CD4-positive, alpha-beta T cell treated with Interferon gamma for 1 hour (primary cell): Measurements from ENCODE around the gene CARD8.
"Not testable (repeated sequence)": the region's sequence is repeated elsewhere in the genome, so short reads cannot be mapped to it uniquely, and the experiment has no call there.

Experiments used
- DNase-seq: peaks from one replicate; pipeline ENCODE4 v3.0.0-alpha.2; 2020

The CARD8 gene, protein sequence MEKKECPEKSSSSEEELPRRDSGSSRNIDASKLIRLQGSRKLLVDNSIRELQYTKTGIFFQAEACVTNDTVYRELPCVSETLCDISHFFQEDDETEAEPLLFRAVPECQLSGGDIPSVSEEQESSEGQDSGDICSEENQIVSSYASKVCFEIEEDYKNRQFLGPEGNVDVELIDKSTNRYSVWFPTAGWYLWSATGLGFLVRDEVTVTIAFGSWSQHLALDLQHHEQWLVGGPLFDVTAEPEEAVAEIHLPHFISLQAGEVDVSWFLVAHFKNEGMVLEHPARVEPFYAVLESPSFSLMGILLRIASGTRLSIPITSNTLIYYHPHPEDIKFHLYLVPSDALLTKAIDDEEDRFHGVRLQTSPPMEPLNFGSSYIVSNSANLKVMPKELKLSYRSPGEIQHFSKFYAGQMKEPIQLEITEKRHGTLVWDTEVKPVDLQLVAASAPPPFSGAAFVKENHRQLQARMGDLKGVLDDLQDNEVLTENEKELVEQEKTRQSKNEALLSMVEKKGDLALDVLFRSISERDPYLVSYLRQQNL

DNA sequence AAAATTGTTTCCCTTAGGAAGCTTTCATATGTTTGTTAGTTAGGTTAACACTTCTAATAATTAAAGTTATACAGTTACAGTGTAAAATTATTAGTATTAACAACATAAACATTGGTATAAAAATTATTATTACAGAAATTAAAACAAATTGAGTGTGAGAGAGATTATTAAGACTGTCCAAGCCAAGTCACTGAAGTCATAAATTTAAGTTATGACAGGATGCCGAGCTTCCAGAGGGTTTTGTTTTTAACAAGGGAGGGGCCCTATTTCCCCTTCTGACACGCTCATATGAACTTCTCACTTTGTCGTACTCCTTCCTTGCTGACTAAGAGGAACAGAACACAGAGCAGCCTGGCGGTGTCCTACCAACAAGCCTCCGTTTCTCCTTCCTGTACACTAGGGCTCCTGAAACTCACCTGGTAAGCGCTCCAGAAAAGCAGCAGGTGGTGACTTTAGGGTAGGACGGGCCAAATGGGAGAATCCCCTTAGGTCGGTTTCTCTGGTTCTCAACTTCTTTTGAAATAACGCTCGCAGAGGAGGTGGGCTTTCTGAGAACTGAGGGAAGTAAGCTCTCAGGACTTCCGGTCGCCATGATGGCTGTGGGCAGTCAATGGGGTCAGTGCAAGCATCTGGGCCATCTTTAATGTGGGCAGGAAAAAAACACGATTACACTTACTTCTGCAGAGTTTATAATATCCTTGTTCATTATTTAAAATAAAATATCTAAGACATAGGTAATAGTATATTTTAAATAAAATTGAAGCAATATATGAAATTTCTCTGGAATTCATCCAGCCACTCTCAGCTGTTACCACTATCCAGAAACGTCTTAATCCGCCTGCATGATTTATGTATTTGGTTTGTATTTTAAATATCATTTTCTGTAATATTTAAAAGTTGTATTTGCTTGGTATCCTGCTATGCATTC lies at the start of gene CARD8:
CARD8 (minus strand) TSS at position 537 of the 928 bp plus-strand sequence. CDS start 14,892 bp downstream, outside the sequence.
- peak; percentile 86 for DNase-seq

DNA sequence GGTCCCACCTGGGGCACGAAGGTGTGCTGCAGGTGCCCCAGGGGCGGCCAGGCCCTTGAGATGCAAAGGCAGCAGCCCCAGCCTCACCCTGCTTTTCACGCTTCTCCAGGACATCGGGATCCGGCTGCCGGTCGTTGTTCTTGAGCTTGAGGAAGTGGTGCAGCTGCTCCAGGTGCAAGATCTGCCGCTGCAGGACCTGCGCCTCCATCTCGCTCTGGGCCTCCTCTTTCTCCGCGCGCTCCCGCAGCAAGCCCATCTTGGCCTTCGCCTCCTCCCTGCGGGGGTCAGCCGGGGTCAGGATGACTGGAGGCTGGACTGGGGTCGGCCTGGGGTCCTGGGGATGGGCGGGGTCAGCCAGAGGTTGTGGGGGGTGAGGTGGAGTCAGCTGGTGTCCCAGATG lies 48.2 kb upstream of the CARD8 start:
- DNase-seq = no peak

DNA sequence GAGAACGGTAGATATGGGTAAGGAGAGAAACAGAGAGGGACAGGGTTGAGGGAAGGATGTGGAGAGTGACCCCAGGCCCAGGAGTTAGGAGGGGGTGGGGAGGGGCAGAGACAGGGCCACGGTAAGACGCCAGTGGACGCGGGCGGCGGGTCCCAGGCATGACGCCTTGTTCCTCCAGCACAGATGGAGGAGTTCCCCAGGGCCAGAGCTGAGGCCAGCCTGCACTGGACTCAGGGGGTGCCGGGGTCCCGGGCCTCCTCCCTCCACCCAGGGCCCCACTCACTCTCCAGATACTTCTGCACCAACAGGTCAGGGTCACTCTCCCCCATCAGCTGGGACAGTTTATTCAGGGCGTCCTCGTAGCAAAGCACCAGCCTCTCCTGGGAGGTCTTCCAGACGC lies 47.7 kb upstream of the CARD8 start:
- no peak for DNase-seq

DNA sequence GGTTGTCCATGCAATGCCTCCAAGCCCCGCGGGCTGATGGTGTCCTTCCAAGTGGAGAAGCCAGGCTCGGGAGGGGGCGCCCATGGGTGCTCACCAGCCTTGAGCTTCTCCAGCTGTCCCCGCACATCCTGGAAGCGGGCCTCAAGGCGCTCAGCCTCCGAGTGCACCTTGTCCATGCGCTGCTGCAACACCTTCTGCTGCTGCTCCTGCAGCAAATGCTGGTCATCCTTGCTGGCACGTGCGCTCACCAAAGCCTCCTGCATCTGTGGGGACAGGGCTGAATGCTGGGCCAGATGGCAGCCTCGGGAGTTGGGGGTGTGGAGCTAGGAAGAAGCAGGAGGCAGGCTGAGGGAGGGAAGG lies 46.9 kb upstream of the CARD8 start:
- no peak for DNase-seq

DNA sequence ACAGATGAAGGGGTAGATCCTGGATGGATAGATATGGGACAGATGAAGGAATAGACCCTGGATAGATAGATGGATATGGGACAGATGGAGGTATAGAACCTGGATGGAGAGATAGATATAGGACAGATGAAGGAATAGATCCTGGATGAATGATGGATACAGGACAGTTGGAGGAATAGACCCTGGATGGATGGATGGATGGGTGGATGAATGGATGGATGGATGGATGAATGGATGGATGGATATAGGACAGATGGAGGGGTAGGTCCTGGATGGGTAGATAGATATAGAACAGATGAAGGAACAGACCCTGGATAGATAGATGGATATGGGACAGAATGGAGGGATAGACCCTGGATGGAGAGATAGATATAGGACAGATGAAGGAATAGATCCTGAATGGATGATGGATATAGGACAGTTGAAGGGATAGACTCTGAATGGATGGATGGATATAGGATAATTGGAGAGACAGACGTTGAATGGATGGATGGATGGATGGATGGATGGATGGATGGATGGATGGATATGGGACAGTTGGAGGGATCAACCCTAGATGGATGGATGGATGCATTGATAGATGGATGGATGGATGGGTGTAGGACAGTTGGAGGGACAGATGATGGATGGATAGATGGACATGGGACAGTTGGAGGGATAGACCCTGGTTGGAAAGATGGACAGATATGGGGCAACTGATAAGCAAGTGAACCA lies 46.3 kb upstream of the CARD8 start:
- no peak for DNase-seq

DNA sequence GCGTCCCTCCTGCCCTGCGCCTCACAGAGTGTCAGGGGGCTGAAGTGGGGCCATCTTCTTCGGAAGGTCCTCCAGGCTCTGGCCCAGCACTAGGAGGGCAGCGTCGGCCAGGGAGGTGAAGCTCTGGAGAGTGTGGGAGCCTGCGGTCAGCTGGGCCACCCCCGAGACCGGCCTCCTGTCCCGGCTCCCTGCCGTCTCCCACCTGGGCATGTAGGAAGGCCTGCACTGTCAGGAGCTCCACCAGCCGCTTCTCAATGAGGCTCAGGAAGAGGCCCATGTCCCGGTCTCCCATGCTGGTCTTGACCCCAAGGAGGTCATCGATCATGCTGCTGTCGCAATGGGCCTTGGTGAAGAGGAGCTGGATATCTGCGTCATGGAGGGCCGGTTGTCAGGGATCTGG lies 42.3 kb upstream of the CARD8 start:
- no peak for DNase-seq

DNA sequence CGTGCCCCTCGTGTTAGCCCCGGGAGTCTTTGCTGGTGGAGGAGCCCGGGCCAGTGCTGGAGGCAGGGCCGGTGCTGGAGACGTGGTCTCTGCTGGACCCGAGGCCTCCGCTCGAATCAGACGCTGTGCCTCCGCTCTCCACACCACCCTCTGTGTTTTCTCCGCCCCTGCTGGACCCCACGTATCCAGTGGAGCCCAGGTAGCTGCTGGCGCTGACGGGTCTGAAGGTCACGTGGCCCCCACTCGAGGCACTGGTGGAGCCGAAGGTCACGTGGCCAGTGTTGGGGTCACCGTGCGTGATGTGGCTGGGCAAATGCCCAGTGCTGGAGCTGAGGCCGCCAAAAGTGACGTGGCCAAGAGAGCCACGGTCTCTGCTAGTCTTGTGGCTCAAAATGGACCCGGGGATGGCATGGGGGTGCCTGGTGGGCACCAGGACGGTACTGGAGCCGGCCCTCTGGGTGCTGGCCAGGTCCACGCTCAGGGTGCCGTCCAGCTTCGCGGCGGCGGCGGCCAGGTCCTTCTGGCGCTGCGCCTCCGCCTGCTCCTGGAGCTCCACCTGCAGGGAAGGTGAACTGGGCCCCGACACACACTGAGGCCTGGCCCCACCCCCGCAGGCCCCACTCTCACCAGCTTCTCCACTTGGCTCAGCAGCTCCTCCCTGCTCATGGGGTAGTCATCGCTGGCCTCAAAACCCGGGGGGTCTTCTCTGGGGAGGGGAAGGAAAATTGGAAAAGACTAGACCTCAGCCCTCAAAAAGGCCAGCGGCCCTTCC lies 41.4 kb upstream of the CARD8 start:
- DNase-seq = no peak

DNA sequence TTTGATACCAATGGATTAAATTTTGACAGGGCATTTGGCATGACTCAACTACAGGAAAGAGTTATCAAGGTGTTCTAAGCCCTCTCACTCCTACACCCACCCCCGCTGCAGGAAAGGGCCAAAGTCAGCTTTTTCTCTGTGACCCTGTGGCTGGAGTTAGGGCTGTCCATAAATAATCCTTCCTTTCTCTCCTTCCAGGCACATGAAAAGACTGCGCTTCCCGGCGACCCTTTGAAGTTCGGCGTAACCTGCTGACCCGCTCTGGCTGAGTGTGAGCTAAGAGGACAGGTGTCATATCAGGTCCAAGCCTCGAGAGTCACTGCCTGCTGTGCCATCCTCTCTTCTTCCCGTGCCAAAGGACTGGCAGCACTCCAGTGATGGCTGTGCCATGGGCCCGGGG lies 39.7 kb upstream of the CARD8 start:
- DNase-seq = no peak

DNA sequence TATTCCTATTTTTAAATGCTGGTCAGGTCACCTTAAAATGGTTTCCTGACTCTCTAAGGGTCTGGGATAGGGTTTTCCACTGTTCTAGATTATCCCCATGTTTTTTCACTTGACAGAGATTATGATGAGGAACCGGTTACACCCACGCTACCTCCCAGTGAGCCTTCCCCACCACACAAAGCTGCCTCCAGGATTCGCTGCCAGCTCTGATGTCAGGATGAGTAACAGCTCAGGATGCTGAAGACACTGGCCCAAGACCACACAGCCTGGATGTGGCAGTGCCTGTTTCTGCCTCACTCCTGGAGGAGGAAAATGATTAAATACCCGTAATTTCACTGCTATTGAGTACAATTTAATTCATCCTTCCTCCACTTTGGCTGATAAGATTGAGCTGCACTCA lies 37.1 kb upstream of the CARD8 start:
- DNase-seq = no peak

DNA sequence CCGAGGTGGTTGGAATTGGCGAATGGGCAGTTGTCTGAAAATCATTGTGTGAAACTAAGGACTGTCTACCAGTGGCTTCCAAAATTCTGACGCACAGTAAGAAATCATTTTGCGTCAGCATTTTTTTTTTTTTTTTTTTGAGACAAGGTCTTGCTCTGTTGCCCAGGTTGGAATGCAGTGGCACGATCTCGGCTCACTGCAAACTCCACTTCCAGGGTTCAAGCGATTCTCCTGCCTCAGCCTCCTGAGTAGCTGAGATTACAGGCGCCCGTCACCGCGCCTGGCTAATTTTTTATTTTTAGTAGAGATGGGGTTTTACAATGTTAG lies 35.7 kb upstream of the CARD8 start:
- not testable (repeated sequence) for DNase-seq

DNA sequence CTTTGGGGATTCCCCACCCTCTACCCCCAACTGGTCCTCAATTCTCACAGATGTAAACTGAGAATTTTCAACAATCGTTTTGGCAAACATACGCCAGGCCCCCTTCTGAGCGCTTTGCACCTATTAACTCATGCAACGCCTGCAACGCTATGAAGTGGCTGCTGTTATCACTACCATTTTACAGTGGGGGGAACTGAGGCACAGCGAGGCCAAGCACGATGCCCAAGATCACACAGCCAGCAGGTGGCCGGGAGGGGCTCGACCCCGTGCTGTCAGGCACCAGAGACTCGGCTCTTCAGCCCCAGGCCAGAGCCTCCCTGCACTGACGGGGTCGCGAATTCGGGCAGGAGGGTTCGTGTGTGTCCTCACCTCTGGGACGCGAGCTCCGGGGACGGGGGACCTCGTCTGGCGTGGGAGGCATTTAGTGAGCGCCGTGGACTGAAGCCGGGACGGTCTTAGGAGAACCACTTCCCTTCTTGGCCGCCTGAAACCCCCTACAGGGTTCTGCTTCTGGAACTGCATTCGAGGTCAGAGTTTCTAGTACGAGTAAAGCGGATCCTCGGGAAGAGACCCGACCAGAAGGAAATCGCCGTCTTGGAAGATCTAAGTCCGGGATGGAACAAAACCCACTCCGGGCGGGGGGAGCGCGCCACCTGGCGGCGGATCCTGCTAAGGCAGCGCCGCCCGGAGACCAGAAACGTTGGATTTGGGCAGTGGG lies 35.2 kb upstream of the CARD8 start:
- DNase-seq = peak; percentile 38

DNA sequence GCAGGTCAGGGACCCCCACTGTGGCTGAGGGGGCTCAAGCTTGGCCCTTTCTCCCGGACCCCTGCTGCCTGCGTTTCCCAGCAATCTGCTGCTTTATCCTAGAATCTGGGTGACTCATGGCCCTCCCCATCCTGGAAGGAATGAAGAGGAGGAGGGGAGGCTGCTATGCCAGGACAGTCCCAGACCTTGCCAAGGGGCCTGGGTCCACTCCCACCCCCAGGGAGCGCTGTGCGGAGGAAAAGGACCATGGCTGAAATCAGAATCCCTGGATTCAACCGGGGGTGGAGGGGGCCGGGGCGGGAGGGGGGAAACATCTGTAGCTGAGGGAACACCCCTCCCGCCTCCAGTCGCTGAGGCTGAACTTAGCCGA lies 34.7 kb upstream of the CARD8 start:
- DNase-seq = no peak

DNA sequence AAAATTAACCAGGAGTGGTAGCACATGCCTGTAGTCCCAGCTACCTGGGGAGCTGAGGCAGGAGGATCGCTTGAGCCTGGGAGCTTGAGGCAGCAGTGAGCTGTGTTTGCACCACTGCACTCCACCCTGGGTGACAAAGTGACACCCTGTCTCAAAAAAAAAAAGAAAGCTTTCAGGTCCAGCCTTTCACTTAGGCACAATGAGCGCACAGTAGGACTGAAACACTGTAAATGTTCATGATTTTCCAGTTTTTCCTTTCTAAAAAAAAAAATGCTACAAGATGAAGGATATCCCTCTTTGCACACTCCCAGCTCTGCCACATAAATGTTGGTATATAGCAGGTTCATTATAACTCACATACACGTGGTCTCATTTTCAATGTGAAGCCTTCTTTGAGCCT lies 32.0 kb upstream of the CARD8 start:
- DNase-seq = no peak

DNA sequence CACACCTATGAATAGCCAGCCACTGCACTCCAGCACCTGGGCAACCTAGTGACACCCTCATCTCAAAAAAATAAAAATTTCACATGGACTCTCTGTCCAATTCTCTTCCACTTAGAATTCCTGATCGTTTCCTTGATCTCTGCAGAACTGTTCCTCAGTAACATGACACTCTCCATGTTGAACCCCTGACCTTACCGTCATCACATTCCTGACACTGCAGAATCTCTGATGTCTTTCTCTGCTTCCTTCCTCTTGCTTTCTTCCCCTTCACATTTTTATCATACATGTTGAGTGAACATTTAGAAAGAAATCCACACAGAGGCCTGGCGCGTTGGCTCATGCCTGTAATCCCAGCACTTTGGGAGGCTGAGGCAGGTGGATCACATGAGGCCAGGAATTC lies 29.2 kb upstream of the CARD8 start:
- no peak for DNase-seq

DNA sequence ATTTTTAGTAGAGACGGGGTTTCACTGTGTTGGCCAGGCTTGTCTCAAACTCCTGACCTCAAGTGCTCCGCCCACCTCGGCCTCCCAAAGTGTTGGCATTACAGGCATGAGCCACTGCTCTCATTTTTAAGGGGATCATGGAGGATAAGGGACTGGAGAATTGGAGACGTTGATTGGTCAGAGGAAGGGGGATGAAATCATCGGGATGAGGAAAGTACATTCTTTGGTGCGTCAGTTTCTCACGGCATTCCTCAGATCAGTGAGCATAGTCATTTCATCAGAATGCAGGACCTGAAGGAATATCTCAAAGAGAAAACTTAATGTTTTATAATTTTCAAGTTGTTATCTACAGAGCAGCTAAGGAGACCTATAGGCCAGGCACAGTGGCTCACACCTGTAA lies 28.2 kb upstream of the CARD8 start:
- no peak for DNase-seq

DNA sequence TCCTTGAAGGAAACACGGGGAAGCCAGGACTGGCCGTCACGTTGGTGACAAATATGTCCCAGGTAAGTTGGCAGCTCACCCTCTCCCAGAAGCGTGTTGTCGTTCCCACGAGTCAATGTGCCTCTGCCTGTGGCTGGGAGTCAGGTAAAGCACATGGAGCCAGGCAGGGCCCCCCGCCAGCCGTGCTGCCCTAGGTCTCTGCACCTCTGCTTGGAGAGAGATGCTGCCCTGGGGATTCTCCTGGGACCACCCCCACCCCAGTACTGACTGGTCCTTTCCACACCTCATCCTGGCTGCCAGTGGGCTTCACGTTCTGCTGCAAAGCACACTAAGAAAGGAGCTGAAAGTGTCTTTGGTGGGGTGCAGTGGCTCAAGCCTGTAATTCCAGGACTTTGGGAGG lies 24.0 kb upstream of the CARD8 start:
- DNase-seq = no peak

DNA sequence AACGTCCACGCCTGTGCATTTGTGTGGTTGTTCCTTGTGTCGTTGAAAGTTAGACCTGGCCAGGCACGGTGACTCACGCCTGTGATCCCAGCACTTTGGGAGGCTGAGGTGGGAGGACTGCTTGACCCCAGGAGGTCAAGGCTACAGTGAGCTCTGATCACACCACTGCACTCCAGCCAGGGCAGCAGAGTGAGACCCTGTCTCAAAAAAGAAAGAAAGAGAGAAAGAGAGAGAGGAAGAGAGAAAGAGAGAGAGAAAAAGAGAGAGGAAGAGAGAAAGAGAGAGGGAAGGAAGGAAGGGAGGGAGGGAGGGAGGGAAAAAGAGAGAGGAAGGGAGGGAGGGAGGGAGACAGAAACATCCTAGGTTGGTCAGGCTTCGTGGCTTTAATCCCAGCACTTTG lies 19.2 kb upstream of the CARD8 start:
- DNase-seq = no peak

DNA sequence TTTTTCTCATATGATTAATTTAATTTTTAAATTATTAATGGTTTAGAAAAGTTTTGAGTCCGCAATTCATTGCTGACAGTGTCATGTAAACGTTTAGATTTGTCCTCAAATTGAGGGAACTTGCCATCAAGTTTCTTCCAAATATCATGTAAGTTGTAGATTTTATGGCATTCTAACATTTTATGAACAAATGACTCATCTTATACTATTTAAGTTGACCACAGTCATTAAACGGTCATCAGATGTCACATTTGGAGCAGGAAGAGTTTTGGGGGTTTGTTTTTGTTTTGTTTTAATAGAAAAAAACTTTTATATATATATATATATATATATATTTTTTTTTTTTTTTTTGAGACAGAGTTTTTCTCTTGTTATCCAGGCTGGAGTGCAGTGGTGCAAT lies 18.5 kb upstream of the CARD8 start:
- DNase-seq = no peak

DNA sequence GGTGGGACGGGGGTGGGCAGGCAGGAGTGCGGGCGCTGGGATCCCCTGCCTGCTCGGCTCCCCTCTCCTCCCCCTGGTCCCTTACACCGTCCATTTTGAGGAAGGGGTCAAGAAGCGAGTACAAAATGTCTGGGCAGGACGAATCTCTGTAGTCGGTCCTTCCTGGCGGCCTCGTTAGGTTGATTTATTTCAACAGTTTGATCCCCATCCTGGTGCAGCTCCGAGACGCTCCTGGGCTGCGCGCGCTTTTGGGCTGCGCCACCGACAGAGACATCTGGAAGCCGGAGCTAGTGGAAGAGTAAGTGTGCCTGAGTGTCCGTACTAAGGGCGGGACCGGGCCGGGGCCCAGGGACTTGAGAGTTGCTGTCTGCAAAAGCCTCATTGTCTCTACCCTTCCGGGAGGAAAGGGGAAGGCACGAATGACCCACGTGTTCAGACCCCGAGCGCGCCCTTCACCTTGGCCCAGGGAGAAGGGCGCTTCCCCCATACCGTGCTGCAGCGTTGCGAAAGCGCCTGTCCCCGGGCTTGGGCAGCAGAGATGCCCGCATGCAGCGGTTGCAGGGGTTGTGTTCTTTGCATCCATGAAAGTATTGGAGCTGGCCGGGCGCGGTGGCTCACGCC lies 15.9 kb upstream of the CARD8 start:
- DNase-seq = no peak

DNA sequence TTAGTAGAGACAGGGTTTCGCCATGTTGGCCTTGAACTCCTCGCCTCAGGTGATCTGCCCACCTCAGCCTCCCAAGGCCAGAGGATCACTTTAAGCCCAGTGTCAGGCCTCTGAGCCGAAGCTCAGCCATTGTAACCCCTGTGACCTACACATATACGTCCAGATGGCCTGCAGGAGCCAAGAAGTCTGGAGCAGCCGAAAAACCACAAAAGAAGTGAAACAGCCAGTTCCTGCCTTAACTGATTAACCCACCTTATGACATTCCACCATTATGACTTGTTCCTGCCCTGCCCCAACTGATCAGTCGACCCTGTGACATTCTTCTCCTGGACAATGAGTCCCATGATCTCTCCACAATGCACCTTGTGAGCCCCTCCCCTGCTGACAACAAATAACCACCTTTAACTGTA lies 13.9 kb upstream of the CARD8 start:
- not testable (repeated sequence) for DNase-seq

DNA sequence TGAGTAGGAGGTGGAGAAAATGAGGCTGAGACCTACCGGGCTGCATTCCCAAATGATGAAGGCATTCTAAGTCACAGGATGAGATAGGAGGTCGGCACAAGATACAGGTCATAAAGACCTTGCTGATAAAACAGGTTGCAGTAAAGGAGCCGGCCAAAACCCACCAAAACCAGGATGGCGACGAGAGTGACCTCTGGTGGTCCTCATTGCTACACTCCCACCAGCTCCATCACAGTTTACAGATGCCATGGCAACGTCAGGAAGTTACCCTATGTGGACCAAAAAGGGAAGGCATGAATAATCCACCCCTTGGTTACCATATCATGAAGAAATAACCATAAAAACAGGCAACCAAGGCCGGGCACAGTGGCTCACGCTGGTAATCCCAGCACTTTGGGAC lies 9.6 kb upstream of the CARD8 start:
- DNase-seq = not testable (repeated sequence)

DNA sequence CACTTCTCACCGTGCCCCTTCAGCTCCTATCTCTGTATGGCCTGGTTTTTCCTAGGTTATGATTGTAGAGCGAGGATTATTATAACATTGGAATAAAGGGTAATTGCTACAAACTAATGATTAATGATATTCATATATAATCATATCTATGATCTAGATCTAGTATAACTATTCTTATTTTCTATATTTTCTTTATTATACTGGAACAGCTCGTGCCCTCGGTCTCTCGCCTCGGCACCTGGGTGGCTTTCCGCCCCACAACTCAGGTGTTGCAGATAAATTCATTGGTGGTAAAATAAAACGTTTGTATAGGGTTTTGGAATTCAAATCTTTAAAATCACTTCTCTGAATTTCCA lies 4.6 kb upstream of the CARD8 start:
- not testable (repeated sequence) for DNase-seq
